ENCODE data around the gene AFMID. TPM values are rescaled to one million over a fixed set of nuclear protein-coding genes. Genes with fewer than 3 reads are reported as not detected.

The AFMID gene
- total and polyA plus RNA-seq, 9 of the 15 experiments (the other 6 are each of a cell fraction or from before 2014, with no cell fraction given), result 62.1 to 188 (median 74.4) TPM

DNA sequence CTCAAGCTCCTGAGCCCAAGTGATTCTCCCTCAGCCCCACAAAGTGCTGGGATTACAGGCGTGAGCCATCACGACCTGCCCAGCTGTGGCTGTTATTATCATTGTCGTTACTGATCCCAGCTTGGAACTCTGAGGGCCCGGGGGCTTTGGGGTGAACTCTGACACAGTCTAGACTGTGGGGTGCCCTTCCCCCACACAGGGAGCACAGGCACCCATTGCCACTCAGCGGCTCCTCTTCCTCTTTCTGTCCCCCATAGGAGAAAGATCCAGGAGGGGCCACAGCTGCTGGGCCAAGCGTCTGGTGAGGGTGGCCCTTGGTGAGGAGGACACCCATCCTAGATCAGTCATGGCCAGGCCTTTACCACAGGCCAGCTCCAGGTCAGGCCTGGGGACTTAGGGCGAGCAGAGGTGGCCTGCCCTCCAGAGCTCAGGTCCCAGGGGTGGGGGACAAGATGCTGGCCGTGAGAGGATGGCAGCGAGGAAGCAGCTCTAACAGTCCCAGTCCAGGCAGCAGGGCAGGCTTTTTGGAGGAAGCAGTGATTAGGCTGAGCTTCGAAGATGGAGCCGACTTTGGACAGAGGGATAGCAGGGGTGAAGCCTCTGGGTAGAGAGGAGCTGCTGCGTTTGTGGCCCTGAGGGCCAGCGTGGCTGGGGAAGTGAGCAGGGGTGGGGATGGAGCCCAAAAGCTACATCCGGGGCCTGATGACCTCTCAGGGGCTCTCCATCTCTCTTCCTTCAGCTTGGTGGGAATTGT is 69.0 kb downstream of the AFMID start (continued):
- TF ChIP-seq, protein P1, sequence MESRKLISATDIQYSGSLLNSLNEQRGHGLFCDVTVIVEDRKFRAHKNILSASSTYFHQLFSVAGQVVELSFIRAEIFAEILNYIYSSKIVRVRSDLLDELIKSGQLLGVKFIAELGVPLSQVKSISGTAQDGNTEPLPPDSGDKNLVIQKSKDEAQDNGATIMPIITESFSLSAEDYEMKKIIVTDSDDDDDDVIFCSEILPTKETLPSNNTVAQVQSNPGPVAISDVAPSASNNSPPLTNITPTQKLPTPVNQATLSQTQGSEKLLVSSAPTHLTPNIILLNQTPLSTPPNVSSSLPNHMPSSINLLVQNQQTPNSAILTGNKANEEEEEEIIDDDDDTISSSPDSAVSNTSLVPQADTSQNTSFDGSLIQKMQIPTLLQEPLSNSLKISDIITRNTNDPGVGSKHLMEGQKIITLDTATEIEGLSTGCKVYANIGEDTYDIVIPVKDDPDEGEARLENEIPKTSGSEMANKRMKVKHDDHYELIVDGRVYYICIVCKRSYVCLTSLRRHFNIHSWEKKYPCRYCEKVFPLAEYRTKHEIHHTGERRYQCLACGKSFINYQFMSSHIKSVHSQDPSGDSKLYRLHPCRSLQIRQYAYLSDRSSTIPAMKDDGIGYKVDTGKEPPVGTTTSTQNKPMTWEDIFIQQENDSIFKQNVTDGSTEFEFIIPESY (CRISPR knock-in tag; IDR thresholded peaks at IDR 0.05), result no peak
- TF ChIP-seq ZNF23 (CRISPR knock-in tag; IDR thresholded peaks at IDR 0.05), result no peak
- no peak for TF ChIP-seq PCBP1 (IDR thresholded peaks at IDR 0.05; ENCODE audit: low read depth, low read length, poor library complexity, severe bottlenecking)
- TF ChIP-seq RBBP5 (IDR thresholded peaks at IDR 0.05; ENCODE audit: borderline replicate concordance, insufficient read depth, low read length, poor library complexity, severe bottlenecking), result no peak
- no peak for TF ChIP-seq ARHGAP35 (IDR thresholded peaks at IDR 0.05; ENCODE audit: partially characterized antibody)
- peak; percentile 39; the same call in 1 of the 2 replicates for TF ChIP-seq NFRKB (IDR thresholded peaks at IDR 0.05; ENCODE audit: low read depth)
- peak; percentile 80; the same call in 1 of the 2 replicates for TF ChIP-seq SPI1 (IDR thresholded peaks at IDR 0.05; ENCODE audit: borderline replicate concordance, low read depth, low read length)
- TF ChIP-seq, protein P2, sequence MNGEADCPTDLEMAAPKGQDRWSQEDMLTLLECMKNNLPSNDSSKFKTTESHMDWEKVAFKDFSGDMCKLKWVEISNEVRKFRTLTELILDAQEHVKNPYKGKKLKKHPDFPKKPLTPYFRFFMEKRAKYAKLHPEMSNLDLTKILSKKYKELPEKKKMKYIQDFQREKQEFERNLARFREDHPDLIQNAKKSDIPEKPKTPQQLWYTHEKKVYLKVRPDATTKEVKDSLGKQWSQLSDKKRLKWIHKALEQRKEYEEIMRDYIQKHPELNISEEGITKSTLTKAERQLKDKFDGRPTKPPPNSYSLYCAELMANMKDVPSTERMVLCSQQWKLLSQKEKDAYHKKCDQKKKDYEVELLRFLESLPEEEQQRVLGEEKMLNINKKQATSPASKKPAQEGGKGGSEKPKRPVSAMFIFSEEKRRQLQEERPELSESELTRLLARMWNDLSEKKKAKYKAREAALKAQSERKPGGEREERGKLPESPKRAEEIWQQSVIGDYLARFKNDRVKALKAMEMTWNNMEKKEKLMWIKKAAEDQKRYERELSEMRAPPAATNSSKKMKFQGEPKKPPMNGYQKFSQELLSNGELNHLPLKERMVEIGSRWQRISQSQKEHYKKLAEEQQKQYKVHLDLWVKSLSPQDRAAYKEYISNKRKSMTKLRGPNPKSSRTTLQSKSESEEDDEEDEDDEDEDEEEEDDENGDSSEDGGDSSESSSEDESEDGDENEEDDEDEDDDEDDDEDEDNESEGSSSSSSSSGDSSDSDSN (IDR thresholded peaks at IDR 0.05; ENCODE audit: borderline replicate concordance in 1 of 2, low read depth in 2 of 2, low read length in 2 of 2), result 0 out of 4 replicates have a peak, but pooled peaks of 1 of the 2 experiments have one; percentile 22
- TF ChIP-seq, protein P3, sequence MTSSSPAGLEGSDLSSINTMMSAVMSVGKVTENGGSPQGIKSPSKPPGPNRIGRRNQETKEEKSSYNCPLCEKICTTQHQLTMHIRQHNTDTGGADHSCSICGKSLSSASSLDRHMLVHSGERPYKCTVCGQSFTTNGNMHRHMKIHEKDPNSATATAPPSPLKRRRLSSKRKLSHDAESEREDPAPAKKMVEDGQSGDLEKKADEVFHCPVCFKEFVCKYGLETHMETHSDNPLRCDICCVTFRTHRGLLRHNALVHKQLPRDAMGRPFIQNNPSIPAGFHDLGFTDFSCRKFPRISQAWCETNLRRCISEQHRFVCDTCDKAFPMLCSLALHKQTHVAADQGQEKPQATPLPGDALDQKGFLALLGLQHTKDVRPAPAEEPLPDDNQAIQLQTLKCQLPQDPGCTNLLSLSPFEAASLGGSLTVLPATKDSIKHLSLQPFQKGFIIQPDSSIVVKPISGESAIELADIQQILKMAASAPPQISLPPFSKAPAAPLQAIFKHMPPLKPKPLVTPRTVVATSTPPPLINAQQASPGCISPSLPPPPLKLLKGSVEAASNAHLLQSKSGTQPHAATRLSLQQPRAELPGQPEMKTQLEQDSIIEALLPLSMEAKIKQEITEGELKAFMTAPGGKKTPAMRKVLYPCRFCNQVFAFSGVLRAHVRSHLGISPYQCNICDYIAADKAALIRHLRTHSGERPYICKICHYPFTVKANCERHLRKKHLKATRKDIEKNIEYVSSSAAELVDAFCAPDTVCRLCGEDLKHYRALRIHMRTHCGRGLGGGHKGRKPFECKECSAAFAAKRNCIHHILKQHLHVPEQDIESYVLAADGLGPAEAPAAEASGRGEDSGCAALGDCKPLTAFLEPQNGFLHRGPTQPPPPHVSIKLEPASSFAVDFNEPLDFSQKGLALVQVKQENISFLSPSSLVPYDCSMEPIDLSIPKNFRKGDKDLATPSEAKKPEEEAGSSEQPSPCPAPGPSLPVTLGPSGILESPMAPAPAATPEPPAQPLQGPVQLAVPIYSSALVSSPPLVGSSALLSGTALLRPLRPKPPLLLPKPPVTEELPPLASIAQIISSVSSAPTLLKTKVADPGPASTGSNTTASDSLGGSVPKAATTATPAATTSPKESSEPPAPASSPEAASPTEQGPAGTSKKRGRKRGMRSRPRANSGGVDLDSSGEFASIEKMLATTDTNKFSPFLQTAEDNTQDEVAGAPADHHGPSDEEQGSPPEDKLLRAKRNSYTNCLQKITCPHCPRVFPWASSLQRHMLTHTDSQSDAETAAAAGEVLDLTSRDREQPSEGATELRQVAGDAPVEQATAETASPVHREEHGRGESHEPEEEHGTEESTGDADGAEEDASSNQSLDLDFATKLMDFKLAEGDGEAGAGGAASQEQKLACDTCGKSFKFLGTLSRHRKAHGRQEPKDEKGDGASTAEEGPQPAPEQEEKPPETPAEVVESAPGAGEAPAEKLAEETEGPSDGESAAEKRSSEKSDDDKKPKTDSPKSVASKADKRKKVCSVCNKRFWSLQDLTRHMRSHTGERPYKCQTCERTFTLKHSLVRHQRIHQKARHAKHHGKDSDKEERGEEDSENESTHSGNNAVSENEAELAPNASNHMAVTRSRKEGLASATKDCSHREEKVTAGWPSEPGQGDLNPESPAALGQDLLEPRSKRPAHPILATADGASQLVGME (CRISPR knock-in tag; IDR thresholded peaks at IDR 0.05), result 0 out of 2 replicates have a peak, but pooled peaks have one; percentile 47
- no peak for TF ChIP-seq CAMTA2 (CRISPR knock-in tag; conservative IDR thresholded peaks at IDR 0.05)
- TF ChIP-seq KLF6 (CRISPR knock-in tag; IDR thresholded peaks at IDR 0.05; ENCODE audit: borderline replicate concordance), result 0 out of 2 replicates have a peak, but pooled peaks have one; percentile 38
- 0 out of 2 replicates have a peak, but pooled peaks have one; percentile 12 for TF ChIP-seq ZNF311 (CRISPR knock-in tag; IDR thresholded peaks at IDR 0.05)
- TF ChIP-seq TBP (optimal IDR thresholded peaks at IDR 0.05; ENCODE audit: low read depth, low read length), result no peak
- TF ChIP-seq POLR2G (IDR thresholded peaks at IDR 0.05; ENCODE audit: low read depth, low read length), result peak; percentile 7; the same call in 1 of the 2 replicates
